GM18517 (cell line): ENCODE results near the gene UPP1.

ENCODE experiments used
- ATAC-seq: cut with Tn5 transposase; IDR thresholded peaks from one replicate; pipeline ENCODE4 v1.9.1; 2021; ENCODE audit warnings: mild to moderate bottlenecking, moderate library complexity; ENCODE audit not compliant: unreplicated experiment

UPP1 gene

GRCh38 chr7:48150086-48150485 lies 61.0 kb downstream of the UPP1 start:
- no peak for ATAC-seq

DNA sequence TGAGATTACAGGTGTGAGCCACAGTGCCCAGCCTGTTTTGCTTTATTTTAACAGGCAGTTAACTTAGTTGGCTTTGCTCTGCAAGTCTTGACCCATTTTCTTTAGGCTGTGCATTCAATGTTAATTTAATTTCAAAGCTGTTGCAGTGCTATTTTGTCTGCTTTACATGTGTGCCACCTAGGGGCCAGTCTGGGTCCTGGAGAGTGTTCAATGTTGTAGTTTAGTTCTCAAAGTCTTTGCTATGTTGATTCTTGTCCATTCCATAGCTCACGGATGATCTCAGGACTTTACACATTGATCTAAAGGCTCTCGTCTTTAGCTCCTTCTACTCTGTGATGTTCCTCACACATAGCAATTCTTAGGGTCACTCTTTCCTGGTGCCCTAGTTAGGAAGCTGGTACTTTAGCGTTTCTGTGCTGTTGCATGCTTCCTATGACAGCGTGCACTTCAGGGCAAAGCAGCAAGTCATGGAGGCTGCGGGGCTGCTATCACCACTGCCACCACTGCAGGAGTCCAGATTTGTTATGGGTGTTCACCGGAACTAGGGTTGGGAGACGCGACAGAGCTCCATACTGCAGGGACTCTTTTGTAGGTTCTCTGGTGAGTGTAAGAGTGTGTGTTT lies 65.8 kb downstream of the UPP1 start:
- ATAC-seq: no peak
